Urinary bladder (tissue), 4 donors: ENCODE results near the gene NTSR2. TPM values are rescaled to one million over a fixed set of nuclear protein-coding genes. Genes with fewer than 3 reads are reported as not detected.

Experiments used
- DNase-seq: peaks from one replicate; pipeline ENCODE4 v3.0.0-alpha.2; 2015; ENCODE audit errors: extremely low spot score
- H3K27ac ChIP-seq: one replicate; pipeline ENCODE4 v1.5.1; 2013; ENCODE audit warnings: low read depth, mild to moderate bottlenecking, moderate library complexity
- H3K36me3 ChIP-seq: one replicate; pipeline ENCODE4 v1.6.1; 2013; ENCODE audit warnings: mild to moderate bottlenecking, moderate library complexity; ENCODE audit not compliant: insufficient read depth
- H3K4me1 ChIP-seq: one replicate; pipeline ENCODE4 v1.6.1; 2013; ENCODE audit warnings: mild to moderate bottlenecking, moderate library complexity; ENCODE audit not compliant: insufficient read depth
- H3K4me3 ChIP-seq: one replicate; pipeline ENCODE4 v1.5.1; 2013; ENCODE audit warnings: low read depth, low read length
- WGBS: extraction: QIAGEN DNeasy Blood & Tissue Kit; methylation state at CpG from one replicate; pipeline ENCODE4 v1.1.7; 2013; 5-methylcytosine and 5-hydroxymethylcytosine counted together
- polyA plus RNA-seq: library from polyadenylated mRNA; stranded (reverse); fragments of 200-250 nt; gene quantifications from one replicate; pipeline ENCODE4 v1.2.3, GENCODE V29; 2013
- total RNA-seq: library from RNA; depleted of rRNA; stranded (reverse); fragments of >200 nt; gene quantifications from one replicate; pipeline ENCODE4 v1.2.3, GENCODE V29; 2014
- donor health status: healthy with polysubstance abuse.
- donor health status: healthy.

NTSR2 gene
- total and polyA plus RNA-seq, 2 donors: 0.05 TPM; not detected in 1

GRCh38 chr2:11709293-11709692 lies 39.3 kb upstream of the NTSR2 start:
- DNase-seq: no peak
- Histone ChIP-seq H3K4me1 (no peaks in the 10 kb centered on the region), H3K27ac (no peak overlapping the region), H3K36me3 (no peaks in the 10 kb centered on the region), H3K4me3 (no peak overlapping the region)
- 95% methylated on average over 8 of the region's 8 CpGs for WGBS

DNA sequence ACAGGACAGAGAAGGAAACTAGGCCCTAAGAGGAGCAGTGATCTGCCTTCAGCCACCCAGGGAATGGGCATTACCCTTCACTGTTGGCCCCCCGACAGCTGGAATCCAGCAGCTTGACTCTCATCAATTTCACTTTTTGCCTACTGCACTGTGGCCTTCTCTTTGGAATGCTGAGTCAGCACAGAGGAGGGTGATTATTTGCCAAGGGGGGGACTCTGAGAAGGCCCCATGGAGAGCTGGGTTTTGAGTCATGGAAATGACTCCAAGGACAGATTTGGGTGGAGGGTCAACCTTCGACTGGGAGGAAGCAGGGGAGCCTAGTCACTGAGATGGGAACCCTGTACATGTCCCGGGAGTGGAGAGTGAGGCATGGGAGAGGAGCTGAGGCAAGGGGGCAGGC lies 38.1 kb upstream of the NTSR2 start:
- Histone ChIP-seq H3K4me1 (no peaks in the 10 kb centered on the region), H3K4me3 (no peak overlapping the region), H3K36me3 (no peaks in the 10 kb centered on the region), H3K27ac (no peak overlapping the region)
- 89% methylated on average over 3 of the region's 3 CpGs for WGBS
- no peak for DNase-seq

DNA sequence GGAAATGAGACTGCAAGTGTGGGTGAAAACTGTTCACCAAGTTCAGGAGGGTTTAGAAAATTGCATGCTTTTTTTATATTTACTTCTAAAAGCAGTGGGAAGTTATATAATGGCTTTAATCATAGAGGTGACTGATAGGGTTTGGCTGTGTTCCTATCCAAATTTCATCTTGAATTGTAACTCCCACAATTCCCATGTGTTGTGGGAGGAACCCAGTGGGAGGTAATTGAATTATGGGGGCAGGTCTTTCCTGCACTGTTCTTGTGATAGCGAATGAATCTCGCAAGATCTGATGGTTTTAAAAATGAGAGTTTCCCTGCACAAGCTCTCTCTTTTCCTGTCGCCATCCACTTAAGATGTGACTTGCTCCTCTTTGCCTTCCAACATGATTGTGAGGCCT lies 35.7 kb upstream of the NTSR2 start:
- no peak overlapping the region for H3K4me3 ChIP-seq
- no peak overlapping the region for H3K27ac ChIP-seq
- no peak for DNase-seq
- no peaks in the 10 kb centered on the region for H3K36me3 ChIP-seq
- no peaks in the 10 kb centered on the region for H3K4me1 ChIP-seq
- WGBS: 95% methylated on average over 3 of the region's 3 CpGs

DNA sequence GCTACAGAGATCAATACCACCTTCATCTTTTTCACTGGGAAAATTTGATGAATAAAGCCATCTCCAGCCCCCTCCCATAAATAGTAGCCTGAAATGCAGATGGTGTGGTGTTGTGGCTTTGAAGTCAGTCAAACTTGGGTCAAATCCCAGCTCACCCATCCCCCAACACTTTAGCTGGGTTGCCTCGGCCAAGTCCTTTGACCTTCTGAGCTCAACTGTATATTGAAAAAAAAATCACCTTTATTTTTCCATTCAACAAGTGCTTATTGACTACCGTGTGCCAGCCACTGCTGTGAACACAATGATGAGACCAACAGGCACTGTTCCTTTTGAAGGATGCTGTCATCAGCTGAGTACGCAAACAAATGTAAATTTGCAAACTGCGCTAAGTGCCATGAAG lies 35.1 kb upstream of the NTSR2 start:
- DNase-seq: no peak
- WGBS: 93% methylated on average over 4 of the region's 4 CpGs

GRCh38 chr2:11703700-11704099 lies 33.7 kb upstream of the NTSR2 start:
- WGBS: 87% methylated on average over 1 of the region's 1 CpG
- Histone ChIP-seq H3K4me1 (no peaks in the 10 kb centered on the region), H3K27ac (no peak overlapping the region), H3K4me3 (no peak overlapping the region), H3K36me3 (no peaks in the 10 kb centered on the region)
- no peak for DNase-seq

More for the DNA sequence above, 35.1 kb upstream of the NTSR2 start:
- H3K27ac ChIP-seq: no peak overlapping the region
- no peaks in the 10 kb centered on the region for H3K4me1 ChIP-seq
- H3K36me3 ChIP-seq: no peaks in the 10 kb centered on the region
- no peak overlapping the region for H3K4me3 ChIP-seq

GRCh38 chr2:11702946-11703345 lies 33.0 kb upstream of the NTSR2 start:
- H3K4me3 ChIP-seq: no peak overlapping the region
- DNase-seq: no peak
- 95% methylated on average over 2 of the region's 2 CpGs for WGBS
- H3K36me3 ChIP-seq: no peaks in the 10 kb centered on the region
- no peak overlapping the region for H3K27ac ChIP-seq
- no peaks in the 10 kb centered on the region for H3K4me1 ChIP-seq

- no peaks in the 10 kb centered on the region for H3K36me3 ChIP-seq
- H3K4me3 ChIP-seq: no peak overlapping the region
- WGBS: 32% methylated on average over 14 of the region's 14 CpGs
- no peak overlapping the region for H3K27ac ChIP-seq
- H3K4me1 ChIP-seq: no peaks in the 10 kb centered on the region
- no peak for DNase-seq
These were observed 31.8 kb upstream of the NTSR2 start for GRCh38 chr2:11701751-11702301.

DNA sequence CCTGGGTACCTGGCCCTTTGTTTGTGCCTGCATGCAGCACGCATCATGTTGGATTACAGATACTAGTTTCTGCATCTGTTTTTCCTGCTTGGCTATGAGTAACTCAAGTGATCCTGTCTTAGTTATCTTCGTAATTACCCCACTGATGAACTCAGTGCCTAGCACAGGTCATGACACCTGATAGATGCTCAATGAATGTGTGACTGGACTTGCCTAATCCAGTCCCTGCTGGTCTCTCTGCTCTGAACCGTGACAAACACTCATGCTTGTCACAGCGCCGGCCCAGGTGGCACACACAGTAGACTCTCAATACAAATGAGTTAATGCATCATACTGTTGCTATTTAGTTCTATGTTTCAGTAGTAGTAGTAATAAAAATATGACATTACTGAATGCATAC lies 31.2 kb upstream of the NTSR2 start:
- Histone ChIP-seq H3K4me3 (no peak overlapping the region), H3K27ac (no peak overlapping the region), H3K4me1 (no peaks in the 10 kb centered on the region), H3K36me3 (no peaks in the 10 kb centered on the region)
- DNase-seq: no peak
- 77% methylated on average over 5 of the region's 5 CpGs for WGBS

DNA sequence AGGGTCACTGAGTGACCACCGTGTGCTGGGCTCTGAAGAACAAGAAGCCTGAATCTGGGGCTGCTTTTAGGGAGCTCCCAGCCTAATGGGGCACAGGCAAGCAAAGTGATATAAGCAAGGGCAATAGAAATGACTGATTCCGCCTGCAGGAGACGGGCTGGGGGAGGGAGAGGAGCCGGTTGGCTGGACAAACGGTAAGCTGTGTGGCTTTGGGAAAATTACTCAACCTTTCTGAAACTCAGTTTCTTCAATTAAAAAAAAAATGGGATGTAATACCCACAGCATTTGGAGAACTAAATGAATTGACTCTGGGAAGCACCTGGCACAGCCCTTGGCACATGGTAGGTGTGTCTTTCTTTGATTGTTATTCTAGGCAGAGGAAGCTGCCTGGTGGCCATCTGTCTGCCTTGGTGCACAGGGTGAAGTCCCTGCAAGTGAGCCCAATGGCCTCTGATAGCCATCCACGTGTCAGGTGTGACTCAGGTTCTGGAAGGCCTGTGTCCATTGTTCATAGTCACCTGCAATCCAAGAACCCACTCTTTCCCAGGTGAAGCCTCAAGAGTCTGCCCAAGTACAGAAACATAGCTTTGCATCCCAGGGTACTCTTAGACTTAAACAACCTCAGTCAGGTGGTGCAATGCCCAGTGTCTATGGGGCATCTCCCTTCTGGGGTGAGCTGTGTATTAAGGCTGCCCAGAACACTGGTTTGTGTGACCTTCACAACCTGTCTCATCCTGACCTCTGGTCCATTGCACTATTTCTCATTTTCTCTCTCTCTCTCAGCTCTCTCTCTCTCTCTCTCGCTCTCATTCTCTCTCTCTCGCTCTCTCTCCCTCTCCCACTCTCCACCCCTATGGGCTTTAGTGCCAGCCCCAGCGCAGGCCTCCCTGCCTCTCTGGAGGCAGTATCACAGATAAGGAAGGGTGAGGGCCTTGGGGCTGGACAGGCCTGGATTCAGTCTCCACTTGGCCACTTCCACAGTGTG lies 30.0 kb upstream of the NTSR2 start:
- Histone ChIP-seq H3K27ac (no peak overlapping the region), H3K4me1 (no peaks in the 10 kb centered on the region), H3K4me3 (no peak overlapping the region), H3K36me3 (no peaks in the 10 kb centered on the region)
- no peak for DNase-seq
- WGBS: 79% methylated on average over 9 of the region's 9 CpGs

GRCh38 chr2:11698009-11698922 lies 28.3 kb upstream of the NTSR2 start:
- WGBS: 41% methylated on average over 24 of the region's 24 CpGs
- DNase-seq: no peak
- Histone ChIP-seq H3K4me3 (no peak overlapping the region), H3K36me3 (no peaks in the 10 kb centered on the region), H3K4me1 (no peaks in the 10 kb centered on the region), H3K27ac (peak overlapping the region; percentile 82)

GRCh38 chr2:11697103-11697871 lies 27.3 kb upstream of the NTSR2 start:
- 44% methylated on average over 16 of the region's 16 CpGs for WGBS
- H3K4me1 ChIP-seq: no peaks in the 10 kb centered on the region
- DNase-seq: no peak
- no peak overlapping the region for H3K4me3 ChIP-seq
- no peaks in the 10 kb centered on the region for H3K36me3 ChIP-seq
- H3K27ac ChIP-seq: peak overlapping the region; percentile 82

DNA sequence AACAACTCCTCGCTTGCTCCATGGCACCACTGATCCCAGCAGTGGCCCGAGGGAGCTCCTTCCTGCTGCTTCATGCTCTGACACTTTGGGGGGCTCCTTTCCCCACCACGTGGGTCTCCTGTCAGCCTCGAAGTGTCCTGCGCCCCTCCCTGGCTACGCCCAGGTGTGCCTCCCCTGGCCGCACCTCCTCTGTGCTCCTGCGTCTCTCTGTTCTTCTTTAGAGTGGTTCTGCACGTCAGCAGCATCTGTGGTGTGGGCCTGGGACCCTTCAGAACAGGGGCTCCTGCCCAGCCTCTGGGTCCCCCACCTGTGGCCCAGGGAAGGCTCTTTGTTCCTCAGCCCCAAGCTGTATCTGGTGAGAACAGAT lies 26.7 kb upstream of the NTSR2 start:
- DNase-seq: no peak
- H3K27ac ChIP-seq: no peak overlapping the region
- H3K4me1 ChIP-seq: no peaks in the 10 kb centered on the region
- 74% methylated on average over 9 of the region's 9 CpGs for WGBS
- no peak overlapping the region for H3K4me3 ChIP-seq
- H3K36me3 ChIP-seq: no peaks in the 10 kb centered on the region

GRCh38 chr2:11695576-11695975 lies 25.6 kb upstream of the NTSR2 start:
- Histone ChIP-seq H3K36me3 (no peaks in the 10 kb centered on the region), H3K4me1 (no peaks in the 10 kb centered on the region), H3K27ac (no peak overlapping the region), H3K4me3 (no peak overlapping the region)
- 91% methylated on average over 2 of the region's 2 CpGs for WGBS
- DNase-seq: no peak
